Measurements from ENCODE around the gene AOPEP. TPM values are rescaled to one million over a fixed set of nuclear protein-coding genes. Genes with fewer than 3 reads are reported as not detected.

The AOPEP gene
- total and polyA plus RNA-seq, 9 of the 15 experiments (the other 6 are each of a cell fraction or from before 2014, with no cell fraction given): 4.5 to 19.3 (median 13.5) TPM

DNA sequence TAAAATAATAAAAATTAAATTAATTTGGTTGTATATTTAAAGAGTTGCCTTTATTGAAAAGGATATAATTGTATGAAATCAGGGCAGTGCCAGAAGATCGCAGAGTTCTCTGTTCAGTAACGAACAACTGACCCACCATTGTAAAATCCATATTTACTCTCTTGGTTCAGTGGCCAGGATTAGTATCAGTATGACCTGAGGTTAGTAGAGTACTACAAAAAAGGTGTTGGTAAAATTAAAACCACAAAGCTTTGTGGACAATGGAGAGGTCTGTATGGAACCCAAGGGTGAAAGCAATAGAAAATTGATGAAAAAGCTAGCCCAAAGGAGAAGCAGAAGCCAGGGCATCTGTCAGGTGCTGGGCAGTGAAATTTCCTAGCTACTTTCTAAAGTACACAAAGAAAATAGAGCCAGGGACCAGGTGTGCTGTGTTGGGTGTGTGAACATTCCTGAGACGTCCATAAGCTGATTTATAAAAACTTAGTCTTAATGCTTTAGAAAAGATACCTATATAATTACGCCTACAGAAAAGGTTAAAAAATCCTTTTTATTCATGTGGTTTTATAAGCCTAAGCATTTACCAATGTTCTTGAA lies 159.5 kb downstream of the AOPEP start:
- FAIRE-seq: no peak
- Histone ChIP-seq H3K79me2 (ENCODE audit: control insufficient read depth, insufficient read depth, low read length) (no peaks in the 10 kb centered on the region), H3K9ac (ENCODE audit: insufficient read depth in 1 of 2, low read depth in 2 of 2, low read length in 2 of 2) (no peak overlapping the region), H3K4me3 (no peak overlapping the region), H3K4me1 (replicated peaks in 1 of 2; ENCODE audit: control insufficient read depth in 2 of 2, insufficient read depth in 2 of 2, low read length in 2 of 2) (peaks cover 4 to 9% of the 10 kb centered on the region in 2 experiments; a peak in 4 of 5 replicates), H3K9me3 (replicated peaks; ENCODE audit: control insufficient read depth, insufficient read depth, low read depth, low read length) (no peaks in the 10 kb centered on the region), H3K9me1 (ENCODE audit: control insufficient read depth, insufficient read depth, low read length) (no peaks in the 10 kb centered on the region), H4K20me1 (replicated peaks; ENCODE audit: control insufficient read depth, insufficient read depth, low read length) (no peaks in the 10 kb centered on the region), H3K36me3 (ENCODE audit: control insufficient read depth, insufficient read depth, low read length) (no peaks in the 10 kb centered on the region), H3K4me2 (ENCODE audit: insufficient read depth, low read length) (no peak overlapping the region), H3K27me3 (ENCODE audit: control insufficient read depth in 2 of 2, insufficient read depth in 2 of 2, low read length in 2 of 2) (no peaks in the 10 kb centered on the region), H3K27ac (ENCODE audit: extremely low read depth, low read depth, low read length) (no peak overlapping the region), H2AFZ (ENCODE audit: low read depth, low read length) (no peak overlapping the region)
- no peak for DNase-seq (ENCODE audit: extremely low read depth in 1 of 4, low spot score in 3 of 4)
- ATAC-seq: no peak
- intact Hi-C loops (cut with micrococcal nuclease) (no loop called here), in situ Hi-C loops (cut with MboI) (no loop called here)
- TF ChIP-seq, protein P1, sequence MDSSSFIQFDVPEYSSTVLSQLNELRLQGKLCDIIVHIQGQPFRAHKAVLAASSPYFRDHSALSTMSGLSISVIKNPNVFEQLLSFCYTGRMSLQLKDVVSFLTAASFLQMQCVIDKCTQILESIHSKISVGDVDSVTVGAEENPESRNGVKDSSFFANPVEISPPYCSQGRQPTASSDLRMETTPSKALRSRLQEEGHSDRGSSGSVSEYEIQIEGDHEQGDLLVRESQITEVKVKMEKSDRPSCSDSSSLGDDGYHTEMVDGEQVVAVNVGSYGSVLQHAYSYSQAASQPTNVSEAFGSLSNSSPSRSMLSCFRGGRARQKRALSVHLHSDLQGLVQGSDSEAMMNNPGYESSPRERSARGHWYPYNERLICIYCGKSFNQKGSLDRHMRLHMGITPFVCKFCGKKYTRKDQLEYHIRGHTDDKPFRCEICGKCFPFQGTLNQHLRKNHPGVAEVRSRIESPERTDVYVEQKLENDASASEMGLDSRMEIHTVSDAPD (CRISPR knock-in tag; IDR thresholded peaks at IDR 0.05): no peak
- no peak for TF ChIP-seq FOXM1 (IDR thresholded peaks at IDR 0.05; ENCODE audit: low read depth)
- no peak for TF ChIP-seq FOXM1 (CRISPR knock-in tag; IDR thresholded peaks at IDR 0.05; ENCODE audit: low read depth)
- no peak for TF ChIP-seq BRD4 (IDR thresholded peaks at IDR 0.05)
- ChIA-PET POLR2A (interaction anchor here (0.6 kb wide), 2 partner anchors 17 to 56 kb away, joined by 3 to 5 read pairs; no protein-coding TSS in a partner anchor), CTCF (ENCODE audit: low intra/inter-chr PET ratio) (no interaction called here)
- no TSS peak for BruUV-seq (replicated peaks)
- WGBS (ENCODE audit: insufficient coverage, low coverage, missing lambda C conversion rate): 85% methylated on average over 4 of the region's 4 CpGs

DNA sequence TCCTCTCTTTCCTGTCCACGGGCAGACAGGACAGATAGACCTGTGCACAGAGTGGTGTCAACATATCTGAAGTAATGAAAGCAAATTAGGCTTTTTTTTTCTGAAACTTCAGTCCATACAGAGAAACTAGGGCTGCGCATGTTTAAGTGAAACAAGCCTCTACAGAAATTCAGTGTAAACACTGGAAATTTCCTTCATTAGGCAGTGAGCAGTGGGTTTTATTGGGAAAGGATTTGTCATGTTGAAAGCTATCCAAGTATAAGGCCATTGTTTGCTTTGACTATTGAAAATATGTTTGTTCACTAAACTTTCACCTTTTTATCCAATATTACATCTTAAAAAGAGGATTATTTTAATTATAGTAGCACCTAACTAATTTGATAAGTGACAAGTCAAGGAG lies 161.2 kb downstream of the AOPEP start:
- ChIA-PET CTCF (ENCODE audit: low intra/inter-chr PET ratio) (no interaction called here), POLR2A (no interaction called here)
- H3K27ac ChIP-seq (ENCODE audit: extremely low read depth, low read depth, low read length): no peak overlapping the region
- TF ChIP-seq CXXC5 (CRISPR knock-in tag; IDR thresholded peaks at IDR 0.05) (no peak), ZFP1 (CRISPR knock-in tag; IDR thresholded peaks at IDR 0.05) (no peak), STAG1 (CRISPR knock-in tag; IDR thresholded peaks at IDR 0.05; ENCODE audit: borderline replicate concordance) (no peak), DIDO1 (tag; IDR thresholded peaks at IDR 0.05; ENCODE audit: low read depth) (no peak), HDGF (IDR thresholded peaks at IDR 0.05) (no peak), ZNF384 (IDR thresholded peaks at IDR 0.05; ENCODE audit: low read depth, low read length) (no peak), FUS (optimal IDR thresholded peaks at IDR 0.05; ENCODE audit: low read depth, low read length) (no peak), ETV5 (CRISPR knock-in tag; IDR thresholded peaks at IDR 0.05; ENCODE audit: low read depth) (no peak)
- TF ChIP-seq, protein P2, sequence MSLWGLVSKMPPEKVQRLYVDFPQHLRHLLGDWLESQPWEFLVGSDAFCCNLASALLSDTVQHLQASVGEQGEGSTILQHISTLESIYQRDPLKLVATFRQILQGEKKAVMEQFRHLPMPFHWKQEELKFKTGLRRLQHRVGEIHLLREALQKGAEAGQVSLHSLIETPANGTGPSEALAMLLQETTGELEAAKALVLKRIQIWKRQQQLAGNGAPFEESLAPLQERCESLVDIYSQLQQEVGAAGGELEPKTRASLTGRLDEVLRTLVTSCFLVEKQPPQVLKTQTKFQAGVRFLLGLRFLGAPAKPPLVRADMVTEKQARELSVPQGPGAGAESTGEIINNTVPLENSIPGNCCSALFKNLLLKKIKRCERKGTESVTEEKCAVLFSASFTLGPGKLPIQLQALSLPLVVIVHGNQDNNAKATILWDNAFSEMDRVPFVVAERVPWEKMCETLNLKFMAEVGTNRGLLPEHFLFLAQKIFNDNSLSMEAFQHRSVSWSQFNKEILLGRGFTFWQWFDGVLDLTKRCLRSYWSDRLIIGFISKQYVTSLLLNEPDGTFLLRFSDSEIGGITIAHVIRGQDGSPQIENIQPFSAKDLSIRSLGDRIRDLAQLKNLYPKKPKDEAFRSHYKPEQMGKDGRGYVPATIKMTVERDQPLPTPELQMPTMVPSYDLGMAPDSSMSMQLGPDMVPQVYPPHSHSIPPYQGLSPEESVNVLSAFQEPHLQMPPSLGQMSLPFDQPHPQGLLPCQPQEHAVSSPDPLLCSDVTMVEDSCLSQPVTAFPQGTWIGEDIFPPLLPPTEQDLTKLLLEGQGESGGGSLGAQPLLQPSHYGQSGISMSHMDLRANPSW (CRISPR knock-in tag; IDR thresholded peaks at IDR 0.05): no peak

More for the DNA sequence above, 161.2 kb downstream of the AOPEP start:
- Histone ChIP-seq H3K9me1 (ENCODE audit: control insufficient read depth, insufficient read depth, low read length) (no peaks in the 10 kb centered on the region), H3K4me2 (ENCODE audit: insufficient read depth, low read length) (no peak overlapping the region), H4K20me1 (replicated peaks; ENCODE audit: control insufficient read depth, insufficient read depth, low read length) (no peaks in the 10 kb centered on the region), H3K36me3 (ENCODE audit: control insufficient read depth, insufficient read depth, low read length) (no peaks in the 10 kb centered on the region), H2AFZ (ENCODE audit: low read depth, low read length) (no peak overlapping the region), H3K4me3 (no peak overlapping the region), H3K4me1 (replicated peaks in 1 of 2; ENCODE audit: control insufficient read depth in 2 of 2, insufficient read depth in 2 of 2, low read length in 2 of 2) (peaks cover 4 to 9% of the 10 kb centered on the region in 2 experiments; a peak in 4 of 5 replicates), H3K27me3 (ENCODE audit: control insufficient read depth in 2 of 2, insufficient read depth in 2 of 2, low read length in 2 of 2) (no peaks in the 10 kb centered on the region), H3K9me3 (replicated peaks; ENCODE audit: control insufficient read depth, insufficient read depth, low read depth, low read length) (no peaks in the 10 kb centered on the region), H3K79me2 (ENCODE audit: control insufficient read depth, insufficient read depth, low read length) (no peaks in the 10 kb centered on the region), H3K9ac (ENCODE audit: insufficient read depth in 1 of 2, low read depth in 2 of 2, low read length in 2 of 2) (no peak overlapping the region)
- FAIRE-seq: no peak
- in situ Hi-C loops (cut with MboI): no loop called here
- WGBS (ENCODE audit: insufficient coverage, low coverage, missing lambda C conversion rate): 55% methylated on average over 2 of the region's 2 CpGs
- intact Hi-C loops (cut with micrococcal nuclease): no loop called here
- no peak for DNase-seq (ENCODE audit: extremely low read depth in 1 of 4, low spot score in 3 of 4)
- ATAC-seq: no peak
- BruUV-seq (replicated peaks): no TSS peak

Data from K562 (cell line).